ENCODE results near the gene NUP93. TPM values are rescaled to one million over a fixed set of nuclear protein-coding genes. Genes with fewer than 3 reads are reported as not detected.

Gene NUP93
- total RNA-seq, 1 donor from 2014 or later = 92.9 TPM

DNA sequence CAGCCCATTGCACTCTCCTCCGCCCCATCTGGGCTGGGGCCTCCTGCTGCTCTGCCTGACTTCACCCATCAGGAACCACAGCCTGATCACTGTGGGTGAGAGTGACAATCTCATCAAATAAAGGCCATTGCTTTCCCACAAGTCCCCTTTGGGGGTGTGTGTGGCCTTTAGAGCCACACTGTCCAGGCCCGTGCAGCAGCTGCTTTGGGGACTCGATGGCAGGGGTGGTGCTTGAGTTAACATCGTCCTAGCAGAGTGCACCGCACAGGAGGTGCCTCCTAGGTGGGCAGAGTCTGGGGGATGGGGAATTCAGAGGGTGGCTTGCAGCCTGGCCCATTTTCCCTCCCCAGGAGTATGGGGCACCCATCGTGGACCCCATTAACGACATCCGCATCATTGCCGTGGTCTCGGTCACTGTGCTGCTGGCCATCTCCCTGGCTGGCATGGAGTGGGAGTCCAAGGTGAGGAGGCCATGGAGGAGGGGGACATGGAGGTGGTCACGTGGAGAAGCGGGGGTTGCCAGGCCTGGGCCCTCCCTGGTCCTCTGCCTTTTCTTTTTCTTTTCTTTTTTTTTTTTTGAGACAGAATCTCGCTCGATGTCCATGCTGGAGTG, 140.5 kb downstream of the NUP93 start:
- Mint-ChIP-seq H3K36me3 (ENCODE audit: low read depth, unreplicated experiment) (no peaks in the 10 kb centered on the region), H3K27me3 (ENCODE audit: unreplicated experiment) (peaks cover 2% of the 10 kb centered on the region), H3K9me3 (ENCODE audit: unreplicated experiment) (no peaks in the 10 kb centered on the region), H3K27ac (ENCODE audit: unreplicated experiment) (no peak overlapping the region), H3K4me3 (ENCODE audit: unreplicated experiment) (no peak overlapping the region), H3K4me1 (ENCODE audit: unreplicated experiment) (no peaks in the 10 kb centered on the region)
- DNase-seq (ENCODE audit: low spot score) = no peak
- TF ChIP-seq, protein P1, sequence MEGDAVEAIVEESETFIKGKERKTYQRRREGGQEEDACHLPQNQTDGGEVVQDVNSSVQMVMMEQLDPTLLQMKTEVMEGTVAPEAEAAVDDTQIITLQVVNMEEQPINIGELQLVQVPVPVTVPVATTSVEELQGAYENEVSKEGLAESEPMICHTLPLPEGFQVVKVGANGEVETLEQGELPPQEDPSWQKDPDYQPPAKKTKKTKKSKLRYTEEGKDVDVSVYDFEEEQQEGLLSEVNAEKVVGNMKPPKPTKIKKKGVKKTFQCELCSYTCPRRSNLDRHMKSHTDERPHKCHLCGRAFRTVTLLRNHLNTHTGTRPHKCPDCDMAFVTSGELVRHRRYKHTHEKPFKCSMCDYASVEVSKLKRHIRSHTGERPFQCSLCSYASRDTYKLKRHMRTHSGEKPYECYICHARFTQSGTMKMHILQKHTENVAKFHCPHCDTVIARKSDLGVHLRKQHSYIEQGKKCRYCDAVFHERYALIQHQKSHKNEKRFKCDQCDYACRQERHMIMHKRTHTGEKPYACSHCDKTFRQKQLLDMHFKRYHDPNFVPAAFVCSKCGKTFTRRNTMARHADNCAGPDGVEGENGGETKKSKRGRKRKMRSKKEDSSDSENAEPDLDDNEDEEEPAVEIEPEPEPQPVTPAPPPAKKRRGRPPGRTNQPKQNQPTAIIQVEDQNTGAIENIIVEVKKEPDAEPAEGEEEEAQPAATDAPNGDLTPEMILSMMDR (IDR thresholded peaks at IDR 0.05; ENCODE audit: unreplicated experiment) = no peak

DNA sequence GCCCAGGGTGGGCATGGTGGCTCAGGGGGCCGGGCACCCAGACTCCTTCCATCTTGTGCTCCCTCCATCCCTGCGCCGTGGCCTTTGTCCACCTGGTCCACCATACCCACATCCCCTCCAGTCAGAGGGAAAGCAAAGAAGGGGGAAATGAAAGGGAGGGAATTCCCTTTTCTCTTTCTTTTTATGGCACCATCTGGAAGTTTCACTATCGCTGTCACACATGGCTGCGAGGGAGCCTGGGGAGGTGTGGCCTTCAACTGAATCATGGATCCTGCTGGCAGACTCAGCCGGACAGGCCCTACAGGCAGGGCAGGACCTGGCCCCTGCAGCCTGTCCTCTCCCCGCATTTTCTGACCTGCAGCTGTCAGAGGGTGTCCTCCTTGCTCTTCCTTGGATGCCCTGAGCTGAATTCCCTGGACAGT, 141.3 kb downstream of the NUP93 start:
- TF ChIP-seq, protein P1 (IDR thresholded peaks at IDR 0.05; ENCODE audit: unreplicated experiment) = no peak

GRCh38 chr16:56872863-56873391, 143.0 kb downstream of the NUP93 start:
- TF ChIP-seq, protein P1 (IDR thresholded peaks at IDR 0.05; ENCODE audit: unreplicated experiment) = no peak
- no peaks in the 10 kb centered on the region for H3K9me3 Mint-ChIP-seq (ENCODE audit: unreplicated experiment)

More for the DNA sequence above, 141.3 kb downstream of the NUP93 start:
- H3K27me3 Mint-ChIP-seq (ENCODE audit: unreplicated experiment) = peaks cover 2% of the 10 kb centered on the region
- H3K4me3 Mint-ChIP-seq (ENCODE audit: unreplicated experiment) = no peak overlapping the region
- no peaks in the 10 kb centered on the region for H3K36me3 Mint-ChIP-seq (ENCODE audit: low read depth, unreplicated experiment)
- no peaks in the 10 kb centered on the region for H3K9me3 Mint-ChIP-seq (ENCODE audit: unreplicated experiment)
- DNase-seq (ENCODE audit: low spot score) = no peak
- no peaks in the 10 kb centered on the region for H3K4me1 Mint-ChIP-seq (ENCODE audit: unreplicated experiment)
- no peak overlapping the region for H3K27ac Mint-ChIP-seq (ENCODE audit: unreplicated experiment)

GRCh38 chr16:56874800-56875199, 144.9 kb downstream of the NUP93 start:
- Mint-ChIP-seq H3K27ac (ENCODE audit: unreplicated experiment) (no peak overlapping the region), H3K4me3 (ENCODE audit: unreplicated experiment) (no peak overlapping the region)

More at GRCh38 chr16:56872863-56873391, 143.0 kb downstream of the NUP93 start:
- peaks cover 2% of the 10 kb centered on the region for H3K27me3 Mint-ChIP-seq (ENCODE audit: unreplicated experiment)
- no peak overlapping the region for H3K4me3 Mint-ChIP-seq (ENCODE audit: unreplicated experiment)
- no peak for DNase-seq (ENCODE audit: low spot score)
- H3K4me1 Mint-ChIP-seq (ENCODE audit: unreplicated experiment) = no peaks in the 10 kb centered on the region
- no peaks in the 10 kb centered on the region for H3K36me3 Mint-ChIP-seq (ENCODE audit: low read depth, unreplicated experiment)
- H3K27ac Mint-ChIP-seq (ENCODE audit: unreplicated experiment) = no peak overlapping the region

GRCh38 chr16:56876048-56876447, 146.1 kb downstream of the NUP93 start:
- Mint-ChIP-seq H3K27ac (ENCODE audit: unreplicated experiment) (no peak overlapping the region), H3K4me3 (ENCODE audit: unreplicated experiment) (no peak overlapping the region), H3K27me3 (ENCODE audit: unreplicated experiment) (peaks cover 4% of the 10 kb centered on the region), H3K9me3 (ENCODE audit: unreplicated experiment) (no peaks in the 10 kb centered on the region), H3K4me1 (ENCODE audit: unreplicated experiment) (no peaks in the 10 kb centered on the region), H3K36me3 (ENCODE audit: low read depth, unreplicated experiment) (no peaks in the 10 kb centered on the region)
- TF ChIP-seq, protein P1 (IDR thresholded peaks at IDR 0.05; ENCODE audit: unreplicated experiment) = no peak
- DNase-seq (ENCODE audit: low spot score) = no peak

More at GRCh38 chr16:56874800-56875199, 144.9 kb downstream of the NUP93 start:
- Mint-ChIP-seq H3K27me3 (ENCODE audit: unreplicated experiment) (peaks cover 5% of the 10 kb centered on the region), H3K4me1 (ENCODE audit: unreplicated experiment) (no peaks in the 10 kb centered on the region), H3K9me3 (ENCODE audit: unreplicated experiment) (no peaks in the 10 kb centered on the region), H3K36me3 (ENCODE audit: low read depth, unreplicated experiment) (no peaks in the 10 kb centered on the region)
- TF ChIP-seq, protein P1 (IDR thresholded peaks at IDR 0.05; ENCODE audit: unreplicated experiment) = no peak
- no peak for DNase-seq (ENCODE audit: low spot score)
